Stimulated activated CD4-positive, alpha-beta T cell treated with anti-CD3 and anti-CD28 coated beads, TNF-alpha, amount 100 ng/mL, for 1 hour (primary cell): ENCODE measurements around the gene TRAPPC3L.

Experiments
- DNase-seq, 3 donors: peaks; one replicate each; pipeline ENCODE4 v3.0.0-alpha.2; 2020; ENCODE audit warnings: low read depth in 3 of 3, low spot score in 1 of 3

Gene TRAPPC3L

GRCh38 chr6:116545651-116546050 is at the start of gene TRAPPC3L:
Gene TRAPPC3L, minus strand, starts transcription at chr6:116545684. Its CDS starts 170 bp downstream, at chr6:116545514.
- DNase-seq = no peak

GRCh38 chr6:116595247-116595646 is 49.8 kb upstream of the TRAPPC3L start:
- DNase-seq = no peak

GRCh38 chr6:116586738-116587137 is 41.3 kb upstream of the TRAPPC3L start:
- DNase-seq = no peak

GRCh38 chr6:116586276-116586675 is 40.8 kb upstream of the TRAPPC3L start:
- no peak for DNase-seq

GRCh38 chr6:116580198-116580597 is 34.7 kb upstream of the TRAPPC3L start:
- DNase-seq = no peak

- no peak for DNase-seq
These were observed 33.7 kb upstream of the TRAPPC3L start for GRCh38 chr6:116579143-116579542.

GRCh38 chr6:116578335-116578734 is 32.9 kb upstream of the TRAPPC3L start:
- no peak for DNase-seq

GRCh38 chr6:116577486-116577885 is 32.0 kb upstream of the TRAPPC3L start:
- no peak for DNase-seq

GRCh38 chr6:116575227-116575626 is 29.7 kb upstream of the TRAPPC3L start:
- no peak for DNase-seq

GRCh38 chr6:116572162-116572561 is 26.7 kb upstream of the TRAPPC3L start:
- DNase-seq = no peak

- DNase-seq = no peak
These were observed 26.2 kb upstream of the TRAPPC3L start for GRCh38 chr6:116571683-116572000.

GRCh38 chr6:116570856-116571682 is 25.6 kb upstream of the TRAPPC3L start, which contains the start of gene RWDD1:
Gene RWDD1, plus strand, starts transcription at chr6:116571504. Its CDS starts 79 bp downstream, at chr6:116571583.
- peak; percentile 92 to 97 (median 94) for DNase-seq

GRCh38 chr6:116568821-116569755 is 23.6 kb upstream of the TRAPPC3L start:
- DNase-seq = no peak

GRCh38 chr6:116568111-116568510 is 22.6 kb upstream of the TRAPPC3L start:
- no peak for DNase-seq

GRCh38 chr6:116564921-116565872 is 19.7 kb upstream of the TRAPPC3L start:
- DNase-seq = no peak

- no peak for DNase-seq
These were observed 18.8 kb upstream of the TRAPPC3L start for GRCh38 chr6:116564311-116564710.

GRCh38 chr6:116563830-116564229 is 18.3 kb upstream of the TRAPPC3L start:
- no peak for DNase-seq

GRCh38 chr6:116562614-116563013 is 17.1 kb upstream of the TRAPPC3L start:
- DNase-seq = no peak

GRCh38 chr6:116562019-116562403 is 16.5 kb upstream of the TRAPPC3L start:
- DNase-seq = no peak

GRCh38 chr6:116561377-116562018 is 16.0 kb upstream of the TRAPPC3L start:
- peak in 2 of 3 donors; percentile 14 to 43 for DNase-seq
